Vagina (tissue), 2 donors: ENCODE data around the gene BIVM. TPM values are rescaled to one million over a fixed set of nuclear protein-coding genes. Genes with fewer than 3 reads are reported as not detected.

Experiments
- DNase-seq, 2 donors: peaks; one replicate each; pipeline ENCODE4 v3.0.0-alpha.2; 2017; ENCODE audit errors: extremely low spot score in 2 of 2
- H3K27ac ChIP-seq: fragments of 200-600 bp; sonication (generic); one replicate; pipeline ENCODE4 v1.5.1; 2019
- H3K27me3 ChIP-seq: fragments of 200-600 bp; sonication (generic); one replicate; pipeline ENCODE4 v1.5.1; 2019
- H3K36me3 ChIP-seq, 2 donors: fragments of 200-600 bp; sonication (generic); one replicate each; pipeline ENCODE4 v1.5.1; 2017 to 2019
- H3K4me1 ChIP-seq: fragments of 200-600 bp; sonication (generic); one replicate; pipeline ENCODE4 v1.5.1; 2019
- H3K4me3 ChIP-seq, 2 donors: fragments of 200-600 bp; sonication (generic); 1 replicate in 1 of 2; 2 replicates in 1 of 2; pipeline ENCODE4 v1.5.1; 2016 to 2019
- H3K9me3 ChIP-seq: fragments of 200-600 bp; sonication (generic); one replicate; pipeline ENCODE4 v1.5.1; 2019
- POLR2A ChIP-seq, 2 donors: fragments of 450-650 bp; IDR thresholded peaks; one replicate each; pipeline ENCODE4 v1.6.1; 2017; ENCODE audit warnings: antibody characterized with exemption in 2 of 2, mild to moderate bottlenecking in 2 of 2, moderate library complexity in 2 of 2
- POLR2AphosphoS5 ChIP-seq, 2 donors: sonication (generic); formaldehyde crosslinking; IDR thresholded peaks; one replicate each; pipeline ENCODE4 v1.9.0; 2017; ENCODE audit warnings: antibody characterized with exemption in 2 of 2, mild to moderate bottlenecking in 2 of 2, low read depth in 1 of 2; ENCODE audit not compliant: insufficient read depth in 1 of 2
- intact Hi-C: fragments of 100-400 bp; cut with DNase I; formaldehyde crosslinking; loops from one replicate; pipeline ENCODE4 v1.15.1; 2023
- total RNA-seq: library from RNA; depleted of rRNA; stranded (reverse); fragments of >200 nt; gene quantifications from one replicate; pipeline ENCODE4 v1.2.3, GENCODE V29; 2016
- TF ChIP-seq, protein P1 (sequence below), 3 experiments: fragments of 450-650 bp in 2 of 3; fragments of 200-600 bp in 1 of 3; sonication (generic) in 1 of 3; IDR thresholded peaks; one replicate each; pipeline ENCODE4 v1.5.1; 2017 to 2019; ENCODE audit warnings: antibody characterized with exemption in 3 of 3, mild to moderate bottlenecking in 2 of 3, moderate library complexity in 2 of 3

The BIVM gene
- total RNA-seq, 1 donor from 2014 or later = 12.3 TPM

DNA sequence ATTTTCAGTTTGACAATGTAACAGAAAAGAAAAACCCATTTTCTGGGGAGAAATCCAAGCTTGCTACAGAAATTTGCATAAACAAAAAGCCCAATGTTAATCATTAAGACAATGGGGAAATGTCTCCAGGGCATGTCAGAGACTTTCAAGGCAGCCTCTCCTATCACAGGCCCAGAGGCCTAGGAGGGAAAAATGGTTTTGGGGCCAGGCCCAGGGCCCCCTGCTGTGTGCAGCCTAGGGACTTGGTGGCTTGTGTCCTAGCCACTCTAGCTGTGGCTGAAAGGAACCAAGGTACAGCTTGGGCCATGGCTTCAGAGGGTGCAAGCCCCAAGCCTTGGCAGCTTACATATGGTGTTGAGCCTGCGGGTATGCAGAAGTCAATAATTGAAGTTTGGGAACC is 17.3 kb upstream of the BIVM start:
- Histone ChIP-seq H3K4me1 (no peaks in the 10 kb centered on the region), H3K4me3 (no peak overlapping the region), H3K9me3 (no peaks in the 10 kb centered on the region), H3K27me3 (no peaks in the 10 kb centered on the region), H3K27ac (no peak overlapping the region), H3K36me3 (no peaks in the 10 kb centered on the region)
- no peak for TF ChIP-seq POLR2A (IDR thresholded peaks at IDR 0.05)
- no peak for DNase-seq
- intact Hi-C loops = no loop called here

DNA sequence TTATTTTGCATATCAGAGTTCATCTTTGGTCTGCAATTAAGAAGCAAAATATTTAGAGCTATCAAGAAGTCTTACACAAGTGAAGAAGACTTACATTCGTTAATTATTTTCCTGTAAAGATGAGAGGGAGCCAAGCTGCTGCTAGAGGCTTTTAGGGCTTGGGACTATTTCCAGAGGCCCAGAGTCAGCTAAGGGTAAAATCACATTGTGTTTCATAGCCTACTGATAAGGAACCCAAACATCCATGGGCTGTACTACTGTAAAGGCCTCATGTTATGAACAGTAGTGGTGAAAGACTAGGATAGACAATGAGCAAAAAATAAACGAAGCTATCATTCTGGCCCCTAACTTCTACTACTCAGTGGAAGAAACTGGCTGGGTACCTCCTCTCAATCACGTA is 14.4 kb upstream of the BIVM start:
- Histone ChIP-seq H3K4me3 (no peak overlapping the region), H3K36me3 (peaks cover 0 to 6% of the 10 kb centered on the region in 2 donors), H3K9me3 (no peaks in the 10 kb centered on the region), H3K27me3 (no peaks in the 10 kb centered on the region), H3K4me1 (no peaks in the 10 kb centered on the region), H3K27ac (no peak overlapping the region)
- no peak for DNase-seq
- intact Hi-C loops = no loop called here
- TF ChIP-seq POLR2A (IDR thresholded peaks at IDR 0.05) (no peak), POLR2AphosphoS5 (IDR thresholded peaks at IDR 0.05; ENCODE audit: insufficient read depth in 1 of 2, low read depth in 1 of 2) (no peak)
- TF ChIP-seq, protein P1, sequence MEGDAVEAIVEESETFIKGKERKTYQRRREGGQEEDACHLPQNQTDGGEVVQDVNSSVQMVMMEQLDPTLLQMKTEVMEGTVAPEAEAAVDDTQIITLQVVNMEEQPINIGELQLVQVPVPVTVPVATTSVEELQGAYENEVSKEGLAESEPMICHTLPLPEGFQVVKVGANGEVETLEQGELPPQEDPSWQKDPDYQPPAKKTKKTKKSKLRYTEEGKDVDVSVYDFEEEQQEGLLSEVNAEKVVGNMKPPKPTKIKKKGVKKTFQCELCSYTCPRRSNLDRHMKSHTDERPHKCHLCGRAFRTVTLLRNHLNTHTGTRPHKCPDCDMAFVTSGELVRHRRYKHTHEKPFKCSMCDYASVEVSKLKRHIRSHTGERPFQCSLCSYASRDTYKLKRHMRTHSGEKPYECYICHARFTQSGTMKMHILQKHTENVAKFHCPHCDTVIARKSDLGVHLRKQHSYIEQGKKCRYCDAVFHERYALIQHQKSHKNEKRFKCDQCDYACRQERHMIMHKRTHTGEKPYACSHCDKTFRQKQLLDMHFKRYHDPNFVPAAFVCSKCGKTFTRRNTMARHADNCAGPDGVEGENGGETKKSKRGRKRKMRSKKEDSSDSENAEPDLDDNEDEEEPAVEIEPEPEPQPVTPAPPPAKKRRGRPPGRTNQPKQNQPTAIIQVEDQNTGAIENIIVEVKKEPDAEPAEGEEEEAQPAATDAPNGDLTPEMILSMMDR (IDR thresholded peaks at IDR 0.05) = no peak

DNA sequence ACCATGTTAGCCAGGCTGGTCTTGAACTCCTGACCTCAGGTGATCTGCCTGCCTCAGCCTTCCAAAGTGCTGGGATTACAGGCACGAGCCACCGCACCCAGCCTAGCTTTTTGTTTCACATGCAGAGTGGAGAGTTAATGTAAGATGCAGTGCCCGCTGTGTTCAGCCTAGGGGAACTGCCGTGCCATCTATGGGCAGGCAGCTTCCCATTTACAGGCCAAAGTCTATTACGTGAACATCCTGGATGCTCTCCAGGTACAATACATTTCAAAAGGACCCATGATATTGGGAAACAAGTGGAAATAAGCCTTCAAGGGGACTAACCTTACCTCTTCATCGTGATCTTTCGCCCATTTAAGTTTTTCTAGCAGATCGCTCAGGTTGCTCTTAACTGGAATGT is 10.2 kb upstream of the BIVM start:
- no peaks in the 10 kb centered on the region for H3K9me3 ChIP-seq
- no peak for DNase-seq
- no peaks in the 10 kb centered on the region for H3K4me1 ChIP-seq
- H3K36me3 ChIP-seq = peaks cover 0 to 17% of the 10 kb centered on the region in 2 donors
- no peak for TF ChIP-seq POLR2AphosphoS5 (IDR thresholded peaks at IDR 0.05; ENCODE audit: insufficient read depth in 1 of 2, low read depth in 1 of 2)
- TF ChIP-seq, protein P1 (IDR thresholded peaks at IDR 0.05) = no peak
- TF ChIP-seq POLR2A (IDR thresholded peaks at IDR 0.05) = no peak
- no peak overlapping the region for H3K4me3 ChIP-seq
- intact Hi-C loops = no loop called here
- no peaks in the 10 kb centered on the region for H3K27me3 ChIP-seq
- H3K27ac ChIP-seq = no peak overlapping the region

DNA sequence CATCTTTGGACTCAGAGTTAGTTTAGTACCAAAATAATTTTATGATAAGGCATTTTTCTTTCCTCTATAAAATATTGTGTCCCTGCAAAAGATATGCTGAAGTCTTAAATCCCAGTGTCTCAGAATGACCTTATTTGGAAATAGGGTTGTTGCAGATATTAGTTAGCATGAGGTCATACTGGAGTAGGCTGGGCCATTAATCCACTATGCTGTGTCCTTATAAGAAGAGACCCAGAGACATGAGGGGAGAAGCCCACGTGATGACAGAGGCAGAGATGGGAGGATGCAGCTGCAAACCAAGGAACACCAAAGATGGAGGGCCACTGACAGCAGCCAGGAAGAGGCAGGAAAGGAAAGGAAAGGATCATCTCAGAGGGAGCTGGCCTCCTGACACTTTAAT is 6.5 kb upstream of the BIVM start:
- Histone ChIP-seq H3K36me3 (peaks cover 0 to 17% of the 10 kb centered on the region in 2 donors), H3K4me1 (no peaks in the 10 kb centered on the region), H3K4me3 (no peak overlapping the region), H3K27me3 (no peaks in the 10 kb centered on the region), H3K9me3 (no peaks in the 10 kb centered on the region), H3K27ac (no peak overlapping the region)
- DNase-seq = no peak
- TF ChIP-seq POLR2AphosphoS5 (IDR thresholded peaks at IDR 0.05; ENCODE audit: insufficient read depth in 1 of 2, low read depth in 1 of 2) (no peak), POLR2A (IDR thresholded peaks at IDR 0.05) (no peak)
- TF ChIP-seq, protein P1 (IDR thresholded peaks at IDR 0.05) = no peak
- intact Hi-C loops = no loop called here

DNA sequence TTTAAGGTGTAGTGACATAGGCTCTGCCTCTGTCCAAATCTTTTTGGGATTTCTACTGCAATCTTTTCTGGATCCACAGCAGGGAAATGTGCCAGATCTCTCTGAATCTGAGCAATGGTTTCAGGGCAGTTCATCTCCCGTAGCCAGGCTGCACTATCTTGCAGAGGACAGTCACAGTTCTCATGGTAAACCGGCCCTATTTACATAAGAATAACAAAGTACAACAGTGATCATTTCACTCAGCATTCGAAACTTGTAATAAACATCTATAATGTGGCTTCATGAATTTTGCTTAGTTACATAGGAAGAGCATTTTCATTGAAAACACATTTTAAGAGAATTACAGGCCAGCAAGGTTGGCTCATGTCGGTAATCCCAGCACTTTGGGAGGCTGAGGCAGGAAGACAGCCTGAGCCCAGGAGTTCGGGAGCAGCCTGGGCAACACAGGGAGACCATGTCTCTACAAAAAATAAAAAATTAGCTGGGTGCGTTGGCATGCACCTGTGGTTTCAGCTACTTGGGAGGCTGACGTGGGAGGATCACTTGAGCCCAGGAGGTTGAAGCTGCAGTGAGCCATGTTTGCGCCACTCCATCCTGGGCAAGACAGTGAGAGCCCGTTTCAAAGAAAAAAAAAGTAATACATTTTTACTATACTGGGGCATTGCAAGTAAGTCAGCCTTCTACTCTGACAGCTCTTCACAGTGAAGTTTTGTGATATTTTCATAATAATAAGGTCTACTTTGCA is 5.1 kb upstream of the BIVM start:
- H3K27me3 ChIP-seq = no peaks in the 10 kb centered on the region
- peaks cover 0 to 11% of the 10 kb centered on the region in 2 donors for H3K36me3 ChIP-seq
- TF ChIP-seq POLR2A (IDR thresholded peaks at IDR 0.05) = no peak
- TF ChIP-seq POLR2AphosphoS5 (IDR thresholded peaks at IDR 0.05; ENCODE audit: insufficient read depth in 1 of 2, low read depth in 1 of 2) = no peak
- TF ChIP-seq, protein P1 (IDR thresholded peaks at IDR 0.05) = no peak
- intact Hi-C loops = no loop called here
- DNase-seq = no peak
- no peaks in the 10 kb centered on the region for H3K9me3 ChIP-seq
- peaks cover 6% of the 10 kb centered on the region for H3K4me1 ChIP-seq
- H3K27ac ChIP-seq = no peak overlapping the region
- no peak overlapping the region for H3K4me3 ChIP-seq
